HL-60 (cell line): ENCODE results near the gene TNFRSF17.

Source experiments
- CTCF ChIP-seq: IDR thresholded peaks from one replicate; pipeline ENCODE4 v1.5.1; 2011; ENCODE audit warnings: low read length, control low read depth, inconsistent platforms; ENCODE audit not compliant: insufficient read depth
- POLR2AphosphoS5 ChIP-seq: IDR thresholded peaks from 2 replicates; pipeline ENCODE4 v1.6.1; 2012; ENCODE audit warnings: low read depth

DNA sequence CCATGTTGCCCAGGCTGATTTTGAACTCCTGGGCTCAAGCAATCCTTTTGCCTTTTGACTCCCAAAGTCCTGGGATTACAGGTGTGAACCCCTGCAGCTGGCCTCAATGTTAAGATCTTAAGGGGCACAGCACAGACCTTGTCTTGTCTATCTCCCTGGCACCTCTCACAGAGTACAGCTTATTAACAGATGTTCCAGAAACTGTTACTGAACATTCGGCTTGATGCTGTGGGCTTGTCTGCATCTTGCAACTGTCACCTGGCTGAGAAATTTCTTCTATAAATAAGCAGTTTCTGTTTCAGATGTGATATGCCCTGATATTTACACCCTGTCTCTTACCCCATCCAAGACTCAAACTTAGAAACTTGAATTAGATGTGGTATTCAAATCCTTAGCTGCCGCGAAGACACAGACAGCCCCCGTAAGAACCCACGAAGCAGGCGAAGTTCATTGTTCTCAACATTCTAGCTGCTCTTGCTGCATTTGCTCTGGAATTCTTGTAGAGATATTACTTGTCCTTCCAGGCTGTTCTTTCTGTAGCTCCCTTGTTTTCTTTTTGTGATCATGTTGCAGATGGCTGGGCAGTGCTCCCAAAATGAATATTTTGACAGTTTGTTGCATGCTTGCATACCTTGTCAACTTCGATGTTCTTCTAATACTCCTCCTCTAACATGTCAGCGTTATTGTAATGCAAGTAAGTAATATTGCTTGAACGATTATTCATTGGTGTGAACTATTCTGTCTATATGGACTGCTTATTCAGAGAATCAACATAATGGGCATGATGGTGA lies at the start of gene TNFRSF17:
- TF ChIP-seq CTCF = no peak
- no peak for TF ChIP-seq POLR2AphosphoS5
